ENCODE data around the gene DDX25. TPM values are rescaled to one million over a fixed set of nuclear protein-coding genes. Genes with fewer than 3 reads are reported as not detected.
A peak's percentile ranks its signal among the peaks of the same experiment; 100 is the strongest.

The DDX25 gene
- total RNA-seq, 1 donor from 2014 or later: not detected

- H3K27me3 ChIP-seq: no peaks in the 10 kb centered on the region
- no peaks in the 10 kb centered on the region for H3K9me3 ChIP-seq
- no peak overlapping the region for H3K4me3 ChIP-seq
- H3K4me1 ChIP-seq: peaks cover 52% of the 10 kb centered on the region
- DNase-seq (ENCODE audit: extremely low spot score in 2 of 2): peak in 1 of 2 donors; percentile 72
- intact Hi-C loops (cut with DNase I): loop anchor here (10.0 kb wide), 1 partner anchor 700 kb away; no protein-coding TSS in a partner anchor
- H3K27ac ChIP-seq: no peak overlapping the region
- no peaks in the 10 kb centered on the region for H3K36me3 ChIP-seq
- TF ChIP-seq CTCF (IDR thresholded peaks at IDR 0.05) (no peak), POLR2A (IDR thresholded peaks at IDR 0.05) (no peak), POLR2AphosphoS5 (IDR thresholded peaks at IDR 0.05; ENCODE audit: insufficient read depth in 1 of 2, low read depth in 1 of 2) (no peak)
Measured at GRCh38 chr11:125954123-125954944, 50.0 kb downstream of the DDX25 start.

GRCh38 chr11:125954945-125955640 is 50.8 kb downstream of the DDX25 start:
- intact Hi-C loops (cut with DNase I): loop anchor here (10.0 kb wide), 1 partner anchor 700 kb away; no protein-coding TSS in a partner anchor
- H3K27me3 ChIP-seq: no peaks in the 10 kb centered on the region
- H3K27ac ChIP-seq: no peak overlapping the region
- H3K9me3 ChIP-seq: no peaks in the 10 kb centered on the region
- peaks cover 52% of the 10 kb centered on the region for H3K4me1 ChIP-seq
- no peak overlapping the region for H3K4me3 ChIP-seq
- DNase-seq (ENCODE audit: extremely low spot score in 2 of 2): peak in 1 of 2 donors; percentile 81
- no peaks in the 10 kb centered on the region for H3K36me3 ChIP-seq
- TF ChIP-seq POLR2AphosphoS5 (IDR thresholded peaks at IDR 0.05; ENCODE audit: insufficient read depth in 1 of 2, low read depth in 1 of 2) (no peak), POLR2A (IDR thresholded peaks at IDR 0.05) (no peak), CTCF (IDR thresholded peaks at IDR 0.05) (no peak)

- Histone ChIP-seq H3K27ac (no peak overlapping the region), H3K27me3 (no peaks in the 10 kb centered on the region), H3K4me1 (peaks cover 48% of the 10 kb centered on the region), H3K36me3 (no peaks in the 10 kb centered on the region), H3K9me3 (no peaks in the 10 kb centered on the region), H3K4me3 (no peak overlapping the region)
- no peak for TF ChIP-seq POLR2AphosphoS5 (IDR thresholded peaks at IDR 0.05; ENCODE audit: insufficient read depth in 1 of 2, low read depth in 1 of 2)
- TF ChIP-seq POLR2A (IDR thresholded peaks at IDR 0.05): no peak
- no peak for TF ChIP-seq CTCF (IDR thresholded peaks at IDR 0.05)
- intact Hi-C loops (cut with DNase I): loop anchor here (10.0 kb wide), 1 partner anchor 699 kb away; no protein-coding TSS in a partner anchor
- DNase-seq (ENCODE audit: extremely low spot score in 2 of 2): peak; percentile 49 to 87
Measured at GRCh38 chr11:125955856-125956255, 51.5 kb downstream of the DDX25 start.

DNA sequence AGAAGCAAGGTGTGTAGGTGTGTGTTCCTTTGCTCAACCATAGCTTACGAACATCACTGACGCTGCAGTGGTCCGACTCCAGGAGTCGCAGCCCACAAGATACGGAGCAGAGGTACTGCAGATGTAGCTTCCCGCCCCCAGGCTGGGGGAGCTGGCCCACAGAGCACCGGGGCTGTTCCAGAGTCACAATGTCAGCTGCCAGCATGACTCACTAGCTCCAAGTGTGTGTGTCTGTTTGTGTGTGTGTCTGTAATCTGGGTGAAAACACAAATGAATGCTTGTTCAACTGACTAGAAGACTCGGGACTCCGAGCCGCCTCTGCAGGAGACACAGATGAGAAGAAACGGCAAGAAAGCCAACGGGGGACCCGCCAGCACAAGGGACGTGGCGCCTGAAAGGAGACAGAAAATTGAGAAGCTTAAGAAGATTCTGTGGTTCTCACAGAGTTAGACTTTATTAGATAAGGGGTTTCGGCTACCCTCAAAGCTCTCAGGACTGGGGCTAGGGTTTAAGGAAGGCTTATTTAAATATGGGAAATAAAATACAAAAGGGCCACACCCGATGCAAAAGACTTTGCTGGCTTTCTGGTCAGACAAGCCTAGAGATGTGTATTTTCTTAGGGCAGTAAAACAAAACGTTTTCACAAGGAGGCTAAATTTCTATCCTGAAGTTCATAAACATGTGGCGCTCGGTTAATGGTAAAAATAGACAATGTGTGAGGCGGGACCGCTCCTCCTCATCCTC is 52.3 kb downstream of the DDX25 start:
- no peaks in the 10 kb centered on the region for H3K36me3 ChIP-seq
- no peak overlapping the region for H3K4me3 ChIP-seq
- no peaks in the 10 kb centered on the region for H3K9me3 ChIP-seq
- peaks cover 41% of the 10 kb centered on the region for H3K4me1 ChIP-seq
- H3K27me3 ChIP-seq: no peaks in the 10 kb centered on the region
- peak; percentile 84 to 93 for DNase-seq (ENCODE audit: extremely low spot score in 2 of 2)
- intact Hi-C loops (cut with DNase I): loop anchor here (10.0 kb wide), 1 partner anchor 698 kb away; no protein-coding TSS in a partner anchor
- no peak for TF ChIP-seq CTCF (IDR thresholded peaks at IDR 0.05)
- peak in 1 of 2 donors; percentile 49 for TF ChIP-seq POLR2AphosphoS5 (IDR thresholded peaks at IDR 0.05; ENCODE audit: insufficient read depth in 1 of 2, low read depth in 1 of 2)
- H3K27ac ChIP-seq: peak overlapping the region; percentile 55

Measured in vagina (tissue), 2 donors.